Measurements from ENCODE around the gene UBE2E2.

The UBE2E2 gene

GRCh38 chr3:23276913-23277658 lies 74.0 kb downstream of the UBE2E2 start:
- DNase-seq (ENCODE audit: low read depth) = no peak

GRCh38 chr3:23277688-23278087 lies 74.6 kb downstream of the UBE2E2 start:
- DNase-seq (ENCODE audit: low read depth) = no peak

DNA sequence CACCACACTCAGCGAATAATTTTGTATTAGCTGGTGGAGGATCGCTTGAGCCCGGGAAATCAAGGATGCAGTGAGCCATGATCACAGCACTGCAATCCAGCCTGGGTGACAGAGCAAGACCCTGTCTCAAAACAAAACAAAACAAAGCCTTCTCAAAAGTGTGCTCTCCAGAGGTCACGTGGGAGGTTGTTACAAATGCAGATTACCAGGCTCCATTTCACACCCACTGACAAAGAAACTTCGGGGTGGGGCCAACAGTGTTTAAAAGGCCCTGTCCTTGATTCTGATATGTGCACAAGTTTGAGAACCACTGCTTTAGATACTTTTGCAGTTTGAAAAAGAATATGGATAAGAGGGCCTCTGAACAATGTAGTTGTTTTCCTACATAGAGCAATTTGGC lies 80.5 kb downstream of the UBE2E2 start:
- DNase-seq (ENCODE audit: low read depth) = no peak

DNA sequence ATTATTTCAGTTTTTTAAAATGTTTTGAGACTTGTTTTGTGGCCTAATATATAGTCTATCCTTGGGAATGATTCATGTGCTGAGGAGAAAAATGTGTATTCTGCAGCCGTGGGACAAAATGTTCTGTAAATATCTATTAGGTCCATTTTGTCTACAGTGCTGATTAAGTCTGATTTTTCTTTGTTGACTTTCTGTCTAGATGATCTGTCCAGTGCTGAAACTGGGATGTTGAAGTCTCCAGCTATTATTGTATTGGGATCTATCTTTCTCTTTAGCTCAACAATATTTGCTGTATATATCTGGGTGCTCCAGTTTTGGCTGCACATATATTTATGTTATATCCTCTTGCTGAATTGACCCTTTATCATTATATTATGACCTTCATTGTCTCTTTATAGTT lies 85.2 kb downstream of the UBE2E2 start:
- no peak for DNase-seq (ENCODE audit: low read depth)

DNA sequence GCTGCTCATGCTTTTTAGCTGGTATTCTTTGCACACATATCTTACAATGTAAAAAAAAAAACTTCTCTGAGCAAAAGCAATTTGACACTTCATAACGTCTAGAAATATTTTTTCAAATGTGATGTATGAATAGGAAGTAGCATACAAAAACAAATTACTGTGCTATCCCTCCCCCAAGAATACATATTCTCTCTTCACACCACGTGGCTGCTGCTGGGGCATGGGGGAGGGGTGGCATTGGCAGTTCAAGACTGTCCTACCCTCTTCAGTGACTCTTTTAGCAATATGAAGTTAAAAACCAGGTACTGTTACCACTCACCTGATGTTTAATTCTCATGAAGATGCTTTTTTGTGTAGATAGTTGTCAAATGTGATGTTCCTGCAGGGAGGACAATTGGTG lies 85.6 kb downstream of the UBE2E2 start:
- DNase-seq (ENCODE audit: low read depth) = no peak

DNA sequence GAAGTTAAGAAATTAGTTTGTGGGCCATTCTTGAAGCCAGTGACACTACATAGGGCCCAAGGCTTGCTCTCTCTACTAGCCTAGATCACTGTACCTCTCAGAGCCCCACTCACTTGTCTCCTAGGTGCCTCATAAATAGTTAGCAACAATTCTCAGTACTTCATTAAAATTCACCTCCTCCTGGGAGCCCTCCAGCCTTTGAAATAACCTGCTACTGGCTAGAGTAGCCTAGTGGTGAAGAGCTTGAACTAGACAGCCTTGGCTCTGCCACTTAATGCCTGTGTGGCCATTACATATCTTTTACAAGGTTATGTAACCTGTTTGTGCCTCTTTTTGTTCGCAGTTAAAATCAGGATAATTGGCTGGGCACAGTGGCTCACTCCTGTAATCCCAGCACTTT lies 89.3 kb downstream of the UBE2E2 start:
- no peak for DNase-seq (ENCODE audit: low read depth)

DNA sequence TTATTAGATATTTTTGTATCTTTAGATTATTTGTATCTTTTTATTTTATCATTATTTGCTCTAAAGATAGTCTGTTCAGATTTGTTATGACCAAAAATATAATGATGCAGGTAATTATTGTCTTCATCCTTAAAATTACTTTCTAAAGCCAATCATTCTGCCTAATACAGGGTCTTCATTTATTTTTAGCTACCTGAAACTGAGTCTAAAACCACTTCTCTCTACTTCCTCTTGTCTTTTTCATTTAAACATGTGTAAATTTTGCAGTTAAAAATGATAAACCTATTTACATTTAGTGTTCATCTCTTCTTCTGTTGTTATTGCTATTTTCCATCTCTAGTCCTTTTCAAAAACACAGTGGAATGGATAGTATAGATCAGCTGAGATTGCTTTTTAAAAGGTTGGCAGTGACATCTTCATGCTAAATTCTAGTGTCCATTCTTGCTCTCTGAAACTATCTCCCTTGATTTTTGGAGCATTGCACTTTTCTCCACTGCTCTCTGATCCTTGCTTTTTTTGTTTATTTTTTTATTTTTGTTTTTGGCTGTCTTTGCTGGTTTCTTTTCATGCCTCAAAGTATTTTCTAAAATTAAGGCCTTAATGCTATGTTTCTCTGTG lies 91.8 kb downstream of the UBE2E2 start:
- DNase-seq (ENCODE audit: low read depth) = no peak

GRCh38 chr3:23301819-23302218 lies 98.7 kb downstream of the UBE2E2 start:
- no peak for DNase-seq (ENCODE audit: low read depth)

- peak; percentile 33 for DNase-seq (ENCODE audit: low read depth)
These were observed 99.1 kb downstream of the UBE2E2 start for GRCh38 chr3:23302271-23302670.

- DNase-seq (ENCODE audit: low read depth) = no peak
These were observed 100.6 kb downstream of the UBE2E2 start for GRCh38 chr3:23303601-23304217.

DNA sequence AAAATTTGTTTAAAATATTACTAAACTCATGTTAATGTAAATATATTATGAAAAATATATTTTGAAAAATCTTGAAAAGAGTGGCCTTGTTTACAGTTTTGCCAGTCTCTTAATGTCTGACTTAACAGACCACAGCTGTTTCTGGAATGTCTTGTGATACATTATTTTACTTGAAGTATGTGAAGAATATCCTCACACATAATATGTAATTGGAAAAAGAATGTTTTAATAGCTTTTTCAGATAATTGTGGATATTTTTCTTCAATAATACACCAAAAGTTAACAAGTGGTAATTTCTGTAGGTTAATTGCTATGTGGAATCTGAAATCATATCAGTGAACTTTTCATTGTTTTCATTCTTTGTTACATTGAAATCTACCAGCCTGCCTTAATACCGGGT lies 101.3 kb downstream of the UBE2E2 start:
- DNase-seq (ENCODE audit: low read depth) = peak; percentile 17

GRCh38 chr3:23308986-23309625 lies 106.0 kb downstream of the UBE2E2 start:
- DNase-seq (ENCODE audit: low read depth) = no peak

DNA sequence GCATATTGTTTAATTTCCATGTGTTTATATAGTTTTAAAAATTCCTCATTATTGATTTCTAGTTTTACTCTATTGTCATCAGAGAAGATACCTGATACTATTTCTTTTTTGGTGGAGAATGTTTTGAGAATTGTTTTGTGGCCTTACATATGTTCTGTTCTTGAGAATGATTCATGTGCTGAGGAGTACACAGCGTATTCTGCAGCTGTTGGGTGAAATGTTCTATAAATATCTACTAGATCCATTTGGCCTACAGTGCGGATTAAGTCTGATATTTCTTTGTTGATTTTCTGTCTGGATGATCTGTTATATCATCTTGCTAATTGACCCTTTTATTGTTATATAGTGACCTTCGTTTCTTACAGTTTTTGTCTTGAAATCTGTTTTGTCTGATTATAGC lies 109.7 kb downstream of the UBE2E2 start:
- peak; percentile 19 for DNase-seq (ENCODE audit: low read depth)

- no peak for DNase-seq (ENCODE audit: low read depth)
These were observed 112.0 kb downstream of the UBE2E2 start for GRCh38 chr3:23314981-23315762.

GRCh38 chr3:23316924-23317323 lies 113.8 kb downstream of the UBE2E2 start:
- DNase-seq (ENCODE audit: low read depth) = no peak

DNA sequence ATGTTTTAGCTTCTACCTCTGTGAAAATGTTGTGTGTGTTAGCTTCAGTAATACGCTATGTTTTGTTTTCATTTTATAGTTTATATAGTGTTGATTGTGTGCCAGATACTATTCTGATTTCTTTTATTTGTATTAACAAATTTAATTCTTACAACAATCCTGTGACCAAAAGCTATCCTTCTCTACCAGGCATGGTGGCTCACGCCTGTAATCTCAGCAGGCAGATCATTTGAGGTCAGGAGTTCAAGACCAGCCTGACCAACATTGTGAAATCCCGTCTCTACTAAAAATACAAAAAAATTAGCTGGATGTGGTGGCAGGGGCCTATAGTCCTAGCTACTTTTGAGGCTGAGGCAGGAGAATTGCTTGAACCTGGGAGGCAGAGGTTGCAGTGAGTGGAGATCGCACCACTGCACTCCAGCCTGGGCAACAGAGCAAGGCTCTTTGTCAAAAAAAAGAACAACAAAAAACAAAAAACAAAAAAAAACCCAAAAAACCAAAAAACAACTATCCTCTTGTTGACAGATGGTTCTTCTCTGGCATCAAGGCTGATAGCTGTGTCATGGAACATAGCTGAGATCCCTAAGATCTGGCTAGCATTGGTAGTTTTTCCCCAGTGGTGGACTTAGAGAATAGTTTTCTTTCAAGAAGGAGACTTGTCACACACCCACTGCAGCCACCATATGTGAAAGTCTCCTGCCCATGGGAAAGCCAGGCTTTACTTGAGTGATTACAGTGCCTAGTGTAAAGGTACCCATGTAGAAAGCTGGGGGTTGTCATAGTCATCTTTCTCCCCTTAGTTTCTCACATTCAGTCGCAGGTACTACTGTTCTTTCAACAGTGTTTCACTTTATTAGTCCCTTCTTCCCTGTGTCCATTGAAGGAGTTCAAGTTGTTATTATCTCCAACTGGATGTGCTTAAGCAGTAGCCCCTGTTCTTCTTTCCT lies 116.5 kb downstream of the UBE2E2 start:
- no peak for DNase-seq (ENCODE audit: low read depth)

- DNase-seq (ENCODE audit: low read depth) = no peak
These were observed 117.8 kb downstream of the UBE2E2 start for GRCh38 chr3:23320586-23321570.

- no peak for DNase-seq (ENCODE audit: low read depth)
These were observed 121.6 kb downstream of the UBE2E2 start for GRCh38 chr3:23324745-23325144.

DNA sequence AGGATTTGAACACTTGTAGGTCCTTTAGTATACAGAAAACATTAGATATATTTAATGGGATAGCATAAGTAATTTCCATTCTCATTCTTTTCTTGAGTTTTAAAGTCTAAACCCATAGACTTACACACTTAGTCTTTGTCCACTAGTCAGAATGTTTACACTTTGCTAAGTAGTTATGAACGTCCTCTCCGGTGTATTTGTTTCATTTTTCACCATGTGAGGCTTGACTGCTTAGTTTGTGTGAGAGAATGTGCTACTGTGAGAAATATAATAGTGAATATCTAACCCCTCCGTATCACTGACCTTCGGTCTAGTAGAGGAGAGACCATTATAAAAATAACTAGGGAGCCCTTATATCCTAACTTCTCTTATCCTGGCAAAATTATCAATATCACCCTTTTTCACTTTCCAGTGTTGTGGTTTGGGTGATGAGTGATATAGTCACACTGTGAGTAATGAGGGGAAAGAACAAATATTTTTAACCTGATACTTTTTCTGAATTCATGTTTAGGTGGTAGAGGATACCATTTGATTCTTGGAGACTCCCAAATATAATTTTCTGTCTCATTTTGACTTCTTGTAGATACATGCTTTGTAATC lies 122.4 kb downstream of the UBE2E2 start:
- no peak for DNase-seq (ENCODE audit: low read depth)

All from fibroblast of gingiva (primary cell).